ENCODE results near the gene ADAMTS2.
"Not testable (repeated sequence)": the region's sequence is repeated elsewhere in the genome, so short reads cannot be mapped to it uniquely, and the experiment has no call there.

ADAMTS2 gene

DNA sequence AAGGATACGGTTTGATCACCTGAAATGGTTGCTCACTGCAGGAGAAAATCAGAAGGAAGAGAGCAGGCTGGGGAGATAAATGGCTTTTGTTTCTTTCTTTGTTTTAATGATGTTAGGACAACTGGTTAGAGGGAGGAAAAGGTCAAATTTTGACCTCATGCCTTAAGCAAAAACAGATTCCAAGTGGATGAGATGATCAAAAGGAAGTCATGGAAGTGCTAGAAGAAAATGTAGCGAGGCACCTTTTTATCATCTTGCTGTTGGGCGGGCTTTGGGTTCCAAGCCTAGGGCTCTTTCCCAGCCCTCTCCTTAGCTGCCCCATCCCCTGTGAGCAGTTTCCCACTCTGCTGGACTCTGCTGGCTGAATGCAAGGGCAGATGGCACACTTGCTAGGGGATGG, 127.9 kb downstream of the ADAMTS2 start:
- Histone ChIP-seq H3K36me3 (ENCODE audit: control insufficient read depth in 1 of 2, insufficient read depth in 2 of 2, low read depth in 1 of 2, low read length in 2 of 2) (peaks cover 0 to 7% of the 10 kb centered on the region in 2 experiments), H3K14ac (ENCODE audit: low read length in 2 of 2) (peak overlapping the region in 1 of 2 experiments; percentile 45), H2BK120ac (ENCODE audit: low read depth, low read length) (no peak overlapping the region), H3K9me3 (ENCODE audit: control insufficient read depth, low read length) (no peaks in the 10 kb centered on the region), H3K27ac (ENCODE audit: low read length, poor library complexity, severe bottlenecking) (no peak overlapping the region), H2BK5ac (ENCODE audit: low read depth, low read length, poor library complexity, severe bottlenecking) (no peak overlapping the region), H3K27me3 (ENCODE audit: control insufficient read depth in 1 of 2, insufficient read depth in 1 of 2, low read length in 2 of 2) (no peaks in the 10 kb centered on the region), H4K8ac (ENCODE audit: low read length) (no peak overlapping the region), H2BK15ac (ENCODE audit: low read depth, poor library complexity, severe bottlenecking) (no peak overlapping the region), H2AFZ (ENCODE audit: low read depth, low read length) (no peak overlapping the region), H3K18ac (ENCODE audit: low read depth in 1 of 2, low read length in 2 of 2) (peak overlapping the region in 1 of 2 experiments; percentile 58), H3K4me1 (ENCODE audit: control insufficient read depth, insufficient read depth, low read depth, low read length) (no peaks in the 10 kb centered on the region), H3K4me2 (ENCODE audit: low read length, poor library complexity, severe bottlenecking) (no peak overlapping the region), H3K9ac (ENCODE audit: low read length) (no peak overlapping the region), H2BK12ac (ENCODE audit: low read length in 2 of 2) (peak overlapping the region in 1 of 2 experiments; percentile 21), H4K91ac (ENCODE audit: low read length) (no peak overlapping the region), H3K79me1 (replicated peaks; ENCODE audit: low read length, poor library complexity, severe bottlenecking) (no peaks in the 10 kb centered on the region), H3K23ac (ENCODE audit: low read length in 2 of 2) (no peak overlapping the region), H2AK5ac (ENCODE audit: low read length, severe bottlenecking) (no peak overlapping the region), H3K4me3 (ENCODE audit: insufficient read depth in 1 of 2, low read depth in 1 of 2, low read length in 2 of 2) (no peak overlapping the region), H3K4ac (ENCODE audit: low read depth in 1 of 2, low read length in 2 of 2) (peak overlapping the region in 1 of 2 experiments; percentile 0)
- peak; percentile 22 for DNase-seq
- WGBS, result 59% methylated on average over 3 of the region's 3 CpGs

- WGBS, result 92% methylated on average over 14 of the region's 18 CpGs
- not testable (repeated sequence) for H3K9ac ChIP-seq (ENCODE audit: low read length); H3K18ac ChIP-seq (ENCODE audit: low read depth in 1 of 2, low read length in 2 of 2)
These were observed 128.9 kb downstream of the ADAMTS2 start for GRCh38 chr5:179216381-179216780.

GRCh38 chr5:179215576-179215975, 129.7 kb downstream of the ADAMTS2 start:
- no peak overlapping the region for H2AK5ac ChIP-seq (ENCODE audit: low read length, severe bottlenecking)
- no peak overlapping the region for H2BK12ac ChIP-seq (ENCODE audit: low read length in 2 of 2)
- no peaks in the 10 kb centered on the region for H3K4me1 ChIP-seq (ENCODE audit: control insufficient read depth, insufficient read depth, low read depth, low read length)
- peaks cover 0 to 5% of the 10 kb centered on the region in 2 experiments for H3K36me3 ChIP-seq (ENCODE audit: control insufficient read depth in 1 of 2, insufficient read depth in 2 of 2, low read depth in 1 of 2, low read length in 2 of 2)
- H3K4ac ChIP-seq (ENCODE audit: low read depth in 1 of 2, low read length in 2 of 2), result no peak overlapping the region
- H3K9me3 ChIP-seq (ENCODE audit: control insufficient read depth, low read length), result no peaks in the 10 kb centered on the region
- no peak overlapping the region for H3K18ac ChIP-seq (ENCODE audit: low read depth in 1 of 2, low read length in 2 of 2)
- no peak overlapping the region for H2BK120ac ChIP-seq (ENCODE audit: low read depth, low read length)
- no peak overlapping the region for H3K4me2 ChIP-seq (ENCODE audit: low read length, poor library complexity, severe bottlenecking)
- H2AFZ ChIP-seq (ENCODE audit: low read depth, low read length), result no peak overlapping the region
- no peak overlapping the region for H3K4me3 ChIP-seq (ENCODE audit: insufficient read depth in 1 of 2, low read depth in 1 of 2, low read length in 2 of 2)
- no peak overlapping the region for H2BK15ac ChIP-seq (ENCODE audit: low read depth, poor library complexity, severe bottlenecking)
- no peak overlapping the region for H4K91ac ChIP-seq (ENCODE audit: low read length)
- no peak for DNase-seq
- no peaks in the 10 kb centered on the region for H3K27me3 ChIP-seq (ENCODE audit: control insufficient read depth in 1 of 2, insufficient read depth in 1 of 2, low read length in 2 of 2)
- no peak overlapping the region for H4K8ac ChIP-seq (ENCODE audit: low read length)
- H3K23ac ChIP-seq (ENCODE audit: low read length in 2 of 2), result no peak overlapping the region
- no peak overlapping the region for H3K14ac ChIP-seq (ENCODE audit: low read length in 2 of 2)
- WGBS, result 63% methylated on average over 2 of the region's 2 CpGs
- no peak overlapping the region for H2BK5ac ChIP-seq (ENCODE audit: low read depth, low read length, poor library complexity, severe bottlenecking)
- H3K9ac ChIP-seq (ENCODE audit: low read length), result no peak overlapping the region
- no peaks in the 10 kb centered on the region for H3K79me1 ChIP-seq (replicated peaks; ENCODE audit: low read length, poor library complexity, severe bottlenecking)
- no peak overlapping the region for H3K27ac ChIP-seq (ENCODE audit: low read length, poor library complexity, severe bottlenecking)

More at GRCh38 chr5:179216381-179216780, 128.9 kb downstream of the ADAMTS2 start:
- H2BK15ac ChIP-seq (ENCODE audit: low read depth, poor library complexity, severe bottlenecking); H4K91ac ChIP-seq (ENCODE audit: low read length); H3K36me3 ChIP-seq (ENCODE audit: control insufficient read depth in 1 of 2, insufficient read depth in 2 of 2, low read depth in 1 of 2, low read length in 2 of 2); H3K14ac ChIP-seq (ENCODE audit: low read length in 2 of 2); H3K23ac ChIP-seq (ENCODE audit: low read length in 2 of 2); H2BK5ac ChIP-seq (ENCODE audit: low read depth, low read length, poor library complexity, severe bottlenecking); H3K79me1 ChIP-seq (replicated peaks; ENCODE audit: low read length, poor library complexity, severe bottlenecking); H2BK120ac ChIP-seq (ENCODE audit: low read depth, low read length); H4K8ac ChIP-seq (ENCODE audit: low read length); H3K4me1 ChIP-seq (ENCODE audit: control insufficient read depth, insufficient read depth, low read depth, low read length); H3K4ac ChIP-seq (ENCODE audit: low read depth in 1 of 2, low read length in 2 of 2); H3K4me2 ChIP-seq (ENCODE audit: low read length, poor library complexity, severe bottlenecking); H2BK12ac ChIP-seq (ENCODE audit: low read length in 2 of 2); H3K27ac ChIP-seq (ENCODE audit: low read length, poor library complexity, severe bottlenecking); H2AFZ ChIP-seq (ENCODE audit: low read depth, low read length); H2AK5ac ChIP-seq (ENCODE audit: low read length, severe bottlenecking); H3K9me3 ChIP-seq (ENCODE audit: control insufficient read depth, low read length); H3K27me3 ChIP-seq (ENCODE audit: control insufficient read depth in 1 of 2, insufficient read depth in 1 of 2, low read length in 2 of 2); H3K4me3 ChIP-seq (ENCODE audit: insufficient read depth in 1 of 2, low read depth in 1 of 2, low read length in 2 of 2); DNase-seq: not testable (repeated sequence)

GRCh38 chr5:179214678-179215077, 130.6 kb downstream of the ADAMTS2 start:
- no peak overlapping the region for H3K14ac ChIP-seq (ENCODE audit: low read length in 2 of 2)
- no peaks in the 10 kb centered on the region for H3K9me3 ChIP-seq (ENCODE audit: control insufficient read depth, low read length)
- H3K4me1 ChIP-seq (ENCODE audit: control insufficient read depth, insufficient read depth, low read depth, low read length), result no peaks in the 10 kb centered on the region
- H4K8ac ChIP-seq (ENCODE audit: low read length), result no peak overlapping the region
- WGBS, result 100% methylated on average over 2 of the region's 7 CpGs
- no peaks in the 10 kb centered on the region for H3K27me3 ChIP-seq (ENCODE audit: control insufficient read depth in 1 of 2, insufficient read depth in 1 of 2, low read length in 2 of 2)
- no peaks in the 10 kb centered on the region for H3K36me3 ChIP-seq (ENCODE audit: control insufficient read depth in 1 of 2, insufficient read depth in 2 of 2, low read depth in 1 of 2, low read length in 2 of 2)
- no peak overlapping the region for H2BK15ac ChIP-seq (ENCODE audit: low read depth, poor library complexity, severe bottlenecking)
- H3K27ac ChIP-seq (ENCODE audit: low read length, poor library complexity, severe bottlenecking), result no peak overlapping the region
- no peak overlapping the region for H2BK120ac ChIP-seq (ENCODE audit: low read depth, low read length)
- H3K18ac ChIP-seq (ENCODE audit: low read depth in 1 of 2, low read length in 2 of 2), result no peak overlapping the region
- no peak overlapping the region for H2AFZ ChIP-seq (ENCODE audit: low read depth, low read length)
- no peak overlapping the region for H4K91ac ChIP-seq (ENCODE audit: low read length)
- H3K23ac ChIP-seq (ENCODE audit: low read length in 2 of 2), result no peak overlapping the region
- DNase-seq, result no peak
- H2BK12ac ChIP-seq (ENCODE audit: low read length in 2 of 2), result no peak overlapping the region
- H3K4ac ChIP-seq (ENCODE audit: low read depth in 1 of 2, low read length in 2 of 2), result no peak overlapping the region
- no peaks in the 10 kb centered on the region for H3K79me1 ChIP-seq (replicated peaks; ENCODE audit: low read length, poor library complexity, severe bottlenecking)
- no peak overlapping the region for H3K4me2 ChIP-seq (ENCODE audit: low read length, poor library complexity, severe bottlenecking)
- H3K9ac ChIP-seq (ENCODE audit: low read length), result no peak overlapping the region
- H2BK5ac ChIP-seq (ENCODE audit: low read depth, low read length, poor library complexity, severe bottlenecking), result no peak overlapping the region
- H3K4me3 ChIP-seq (ENCODE audit: insufficient read depth in 1 of 2, low read depth in 1 of 2, low read length in 2 of 2), result no peak overlapping the region
- H2AK5ac ChIP-seq (ENCODE audit: low read length, severe bottlenecking), result no peak overlapping the region
